HG02884 (cell line): ENCODE measurements around the gene TLE4.

ENCODE experiments used
- ATAC-seq: cut with Tn5 transposase; IDR thresholded peaks from one replicate; pipeline ENCODE4 v1.9.1; 2021; ENCODE audit warnings: mild to moderate bottlenecking, moderate library complexity; ENCODE audit not compliant: unreplicated experiment

The TLE4 gene

GRCh38 chr9:79684711-79685575 is 113.2 kb downstream of the TLE4 start:
- no peak for ATAC-seq

- ATAC-seq = no peak
These were observed 113.8 kb downstream of the TLE4 start for GRCh38 chr9:79685577-79685976.

GRCh38 chr9:79686381-79687130 is 114.8 kb downstream of the TLE4 start:
- ATAC-seq = no peak

GRCh38 chr9:79687131-79687447 is 115.3 kb downstream of the TLE4 start:
- no peak for ATAC-seq

- ATAC-seq = no peak
These were observed 116.6 kb downstream of the TLE4 start for GRCh38 chr9:79688363-79688762.

- ATAC-seq = no peak
These were observed 117.8 kb downstream of the TLE4 start for GRCh38 chr9:79689576-79689975.

- no peak for ATAC-seq
These were observed 119.7 kb downstream of the TLE4 start for GRCh38 chr9:79691496-79691895.

- ATAC-seq = no peak
These were observed 121.2 kb downstream of the TLE4 start for GRCh38 chr9:79692857-79693571.

GRCh38 chr9:79693750-79694149 is 122.0 kb downstream of the TLE4 start:
- no peak for ATAC-seq

GRCh38 chr9:79694208-79694607 is 122.4 kb downstream of the TLE4 start:
- ATAC-seq = no peak

GRCh38 chr9:79694676-79695400 is 123.1 kb downstream of the TLE4 start:
- no peak for ATAC-seq

- ATAC-seq = no peak
These were observed 123.9 kb downstream of the TLE4 start for GRCh38 chr9:79695531-79696175.

- ATAC-seq = no peak
These were observed 127.2 kb downstream of the TLE4 start for GRCh38 chr9:79698967-79699366.

GRCh38 chr9:79699479-79699878 is 127.7 kb downstream of the TLE4 start:
- no peak for ATAC-seq

- ATAC-seq = no peak
These were observed 129.0 kb downstream of the TLE4 start for GRCh38 chr9:79700607-79701360.

GRCh38 chr9:79701651-79702050 is 129.9 kb downstream of the TLE4 start:
- no peak for ATAC-seq

- no peak for ATAC-seq
These were observed 133.9 kb downstream of the TLE4 start for GRCh38 chr9:79705704-79706103.

- ATAC-seq = no peak
These were observed 134.7 kb downstream of the TLE4 start for GRCh38 chr9:79706512-79706911.

GRCh38 chr9:79707589-79707988 is 135.8 kb downstream of the TLE4 start:
- ATAC-seq = no peak

- ATAC-seq = no peak
These were observed 136.8 kb downstream of the TLE4 start for GRCh38 chr9:79708541-79708940.
